GM12873 (cell line): Measurements from ENCODE around the gene ACTG2.

Experiments
- TF ChIP-seq, protein P1 (sequence below): IDR thresholded peaks from 2 replicates; pipeline ENCODE4 v1.5.1; 2012; ENCODE audit warnings: low read depth, mild to moderate bottlenecking, moderate library complexity, low read length, control low read depth; ENCODE audit not compliant: insufficient read depth; ENCODE audit errors: missing control alignments

ACTG2 gene

DNA sequence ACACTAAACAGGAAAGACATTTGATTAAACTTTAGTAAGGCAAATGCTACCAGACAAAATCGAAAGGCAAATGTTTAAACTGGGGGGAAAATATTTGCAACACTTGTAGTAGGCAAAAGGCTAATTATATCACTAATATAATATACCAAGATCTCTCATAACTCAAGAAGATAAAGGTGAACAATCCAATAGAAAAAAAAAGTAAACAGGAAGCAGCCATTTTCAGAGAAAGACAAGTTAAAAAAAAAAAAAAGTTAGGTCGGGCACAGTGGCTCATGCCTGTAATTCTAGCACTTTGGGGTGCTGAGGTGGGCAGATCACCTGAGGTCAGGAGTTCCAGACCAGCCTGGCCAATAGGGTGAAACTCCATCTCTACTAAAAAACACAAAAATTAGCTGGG is 4.4 kb upstream of the ACTG2 start:
- TF ChIP-seq, protein P1, sequence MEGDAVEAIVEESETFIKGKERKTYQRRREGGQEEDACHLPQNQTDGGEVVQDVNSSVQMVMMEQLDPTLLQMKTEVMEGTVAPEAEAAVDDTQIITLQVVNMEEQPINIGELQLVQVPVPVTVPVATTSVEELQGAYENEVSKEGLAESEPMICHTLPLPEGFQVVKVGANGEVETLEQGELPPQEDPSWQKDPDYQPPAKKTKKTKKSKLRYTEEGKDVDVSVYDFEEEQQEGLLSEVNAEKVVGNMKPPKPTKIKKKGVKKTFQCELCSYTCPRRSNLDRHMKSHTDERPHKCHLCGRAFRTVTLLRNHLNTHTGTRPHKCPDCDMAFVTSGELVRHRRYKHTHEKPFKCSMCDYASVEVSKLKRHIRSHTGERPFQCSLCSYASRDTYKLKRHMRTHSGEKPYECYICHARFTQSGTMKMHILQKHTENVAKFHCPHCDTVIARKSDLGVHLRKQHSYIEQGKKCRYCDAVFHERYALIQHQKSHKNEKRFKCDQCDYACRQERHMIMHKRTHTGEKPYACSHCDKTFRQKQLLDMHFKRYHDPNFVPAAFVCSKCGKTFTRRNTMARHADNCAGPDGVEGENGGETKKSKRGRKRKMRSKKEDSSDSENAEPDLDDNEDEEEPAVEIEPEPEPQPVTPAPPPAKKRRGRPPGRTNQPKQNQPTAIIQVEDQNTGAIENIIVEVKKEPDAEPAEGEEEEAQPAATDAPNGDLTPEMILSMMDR, result no peak

DNA sequence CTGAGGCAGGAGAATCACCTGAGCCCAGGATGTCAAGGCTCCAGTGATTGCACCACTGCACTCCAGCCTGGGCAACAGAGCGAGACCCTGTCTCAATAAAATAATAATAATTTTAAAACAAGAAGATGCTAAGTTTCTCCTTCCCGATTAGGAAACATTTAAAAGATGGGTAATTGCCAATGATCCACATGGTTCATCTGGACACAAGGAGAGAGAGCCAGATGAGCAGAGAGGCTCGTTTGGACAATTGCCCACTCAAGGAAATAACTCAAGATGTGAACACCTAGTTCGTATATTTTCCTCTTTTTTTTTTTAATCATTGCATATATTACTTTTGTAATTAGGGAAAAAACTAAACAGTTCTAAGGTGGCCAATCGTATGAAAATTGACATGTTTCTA is 3.6 kb upstream of the ACTG2 start:
- TF ChIP-seq, protein P1, result no peak

DNA sequence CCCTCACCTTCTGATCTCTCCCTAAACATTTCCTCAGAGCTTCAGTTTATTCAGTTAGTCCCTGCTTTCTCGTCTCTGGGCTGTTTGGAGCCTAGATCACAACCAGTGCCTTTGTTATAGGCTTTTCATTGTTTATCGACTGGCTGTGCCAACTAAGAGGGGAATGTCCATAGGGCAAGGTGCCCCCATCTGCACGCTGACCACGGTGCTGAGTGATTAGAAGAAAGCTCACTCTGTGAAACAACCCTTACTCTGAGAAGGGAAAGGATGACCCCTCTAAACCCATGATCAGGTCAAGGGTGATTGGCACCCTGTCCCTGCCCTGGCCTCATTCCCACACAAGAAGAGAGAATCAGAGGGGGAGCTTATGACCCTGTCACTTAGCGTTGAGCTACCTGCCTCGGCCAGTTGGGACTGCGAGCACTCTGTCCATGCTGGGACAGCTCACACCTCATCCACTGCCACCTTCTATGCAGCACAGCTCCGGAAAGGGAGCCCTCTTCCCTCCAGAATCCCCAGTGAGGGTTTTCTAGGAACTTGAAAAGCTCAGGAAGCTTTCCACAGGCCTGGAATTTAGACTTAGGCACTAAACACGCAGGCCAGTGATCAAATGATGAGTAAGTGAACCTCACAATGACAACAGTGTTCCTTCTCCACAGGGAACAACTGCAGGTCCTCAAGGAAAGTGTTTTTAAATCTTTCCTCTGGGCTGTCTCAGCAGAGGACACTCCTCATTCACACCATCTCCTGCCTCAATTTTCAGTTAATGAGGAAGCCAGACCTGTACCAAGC is 2.3 kb upstream of the ACTG2 start:
- TF ChIP-seq, protein P1, result no peak

DNA sequence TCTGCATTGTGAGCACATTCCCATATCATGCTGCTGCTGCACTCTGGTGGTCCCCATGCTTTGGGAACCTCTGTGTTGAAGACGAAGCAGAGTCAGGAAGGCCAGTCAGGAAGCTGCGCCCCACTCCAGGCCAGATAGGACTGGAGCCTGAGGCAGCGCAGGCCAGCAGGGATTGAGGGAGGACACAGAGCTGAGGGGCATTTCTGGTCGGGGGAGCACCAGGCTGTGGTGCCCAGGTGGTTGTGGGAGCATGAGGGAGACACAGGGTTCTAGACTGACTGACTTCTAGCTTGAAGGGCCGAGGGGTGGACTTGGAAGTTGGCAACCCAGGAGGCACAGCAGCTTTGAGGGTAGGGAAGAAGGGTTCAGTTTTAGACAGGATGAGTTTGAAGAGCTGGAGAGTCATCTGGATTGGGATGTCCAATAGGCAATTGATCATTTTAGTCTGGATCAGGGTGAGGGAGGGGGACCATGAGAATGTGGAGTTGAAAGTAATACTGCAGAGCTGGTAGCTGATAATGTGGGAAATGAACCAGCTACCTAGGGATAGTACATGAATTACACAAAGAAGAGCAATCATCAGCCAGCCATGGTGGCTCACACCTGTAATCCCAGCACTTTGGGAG is 1.4 kb upstream of the ACTG2 start:
- TF ChIP-seq, protein P1, result no peak

DNA sequence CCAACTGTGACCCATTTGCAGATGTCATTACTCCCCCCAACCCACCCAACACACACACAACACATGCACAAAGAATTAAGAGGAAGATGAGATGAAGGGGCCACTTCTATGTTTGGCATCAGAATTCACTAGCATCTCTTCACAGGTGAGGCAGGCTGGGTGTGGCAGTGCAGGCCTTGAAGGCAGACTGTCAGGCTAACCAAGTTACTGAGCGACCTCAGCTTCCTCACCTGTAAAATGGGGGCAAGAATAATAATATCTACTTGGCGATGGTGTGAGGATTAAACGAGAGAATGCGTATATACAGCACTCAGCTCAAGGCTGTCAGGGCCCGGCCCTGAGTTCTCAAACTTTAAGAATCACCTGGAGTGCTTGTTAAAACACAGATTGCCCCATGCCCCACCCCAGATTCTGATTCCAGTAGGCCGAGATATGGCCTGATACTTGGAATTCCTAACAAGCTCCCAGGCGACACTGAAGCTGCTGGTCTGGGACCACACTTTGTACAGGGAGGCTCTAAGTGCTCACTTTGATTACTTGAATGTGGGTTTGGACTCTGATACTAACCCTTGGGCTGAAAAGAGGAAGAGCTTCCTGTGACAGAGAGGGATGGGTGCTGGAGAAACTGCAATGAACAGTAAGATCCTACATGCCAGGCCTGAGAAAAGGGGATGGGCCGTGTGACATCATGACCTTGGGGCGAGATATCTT is 1.1 kb downstream of the ACTG2 start:
- TF ChIP-seq, protein P1, result no peak

DNA sequence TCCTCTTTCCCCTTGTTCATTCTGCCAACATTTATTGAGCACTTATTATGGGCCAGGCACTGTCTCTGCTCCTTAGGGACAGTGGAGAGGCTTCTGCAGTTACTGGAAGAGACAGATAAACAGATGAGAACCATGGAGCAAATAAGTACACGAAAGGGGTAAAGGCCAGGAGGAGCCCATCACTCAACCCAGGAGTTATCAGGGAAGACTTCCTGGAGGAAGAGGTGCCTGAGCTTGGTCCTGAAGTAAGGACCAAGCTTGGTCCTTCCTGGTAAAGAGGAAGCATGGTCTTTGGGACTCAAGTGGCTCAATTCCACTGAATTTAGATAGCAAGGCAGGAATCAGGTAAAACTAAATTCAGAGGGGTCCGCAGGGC is 1.7 kb downstream of the ACTG2 start:
- TF ChIP-seq, protein P1, result no peak

DNA sequence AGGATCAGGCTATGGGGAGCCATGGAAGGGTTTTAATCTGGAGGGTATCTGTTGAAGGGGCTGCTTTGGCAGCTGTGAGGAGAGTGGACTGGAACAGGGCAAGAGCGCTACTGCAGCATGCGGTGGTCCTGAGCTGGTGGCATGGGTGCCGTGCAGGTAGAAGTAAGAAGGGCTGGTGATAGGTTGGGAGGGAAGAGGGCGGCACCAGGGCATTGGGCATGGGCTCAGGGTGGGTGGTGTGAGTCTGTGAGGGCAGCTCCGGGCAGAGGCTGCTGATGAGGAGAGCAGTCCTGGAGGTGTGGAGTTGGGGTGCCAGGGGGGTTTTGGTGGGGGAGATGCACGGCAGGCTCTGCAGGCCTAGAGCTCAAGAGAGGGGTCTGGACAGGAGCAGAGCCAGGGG is 2.1 kb downstream of the ACTG2 start:
- TF ChIP-seq, protein P1, result no peak
